Measurements from ENCODE around the gene MAD1L1.

MAD1L1 gene

GRCh38 chr7:1968397-1969111 is 264.2 kb downstream of the MAD1L1 start:
- H3K4me3 ChIP-seq (ENCODE audit: low read depth, low read length): no peak overlapping the region
- no peak overlapping the region for H3K9ac ChIP-seq (ENCODE audit: low read depth, low read length)
- H3K36me3 ChIP-seq (ENCODE audit: control insufficient read depth, insufficient read depth, low read length): peaks cover 14% of the 10 kb centered on the region
- H3K9me3 ChIP-seq (ENCODE audit: control insufficient read depth, insufficient read depth, low read length): no peaks in the 10 kb centered on the region
- no peaks in the 10 kb centered on the region for H3K4me1 ChIP-seq (ENCODE audit: control insufficient read depth, insufficient read depth, low read length)
- no peaks in the 10 kb centered on the region for H3K27me3 ChIP-seq (ENCODE audit: control insufficient read depth, insufficient read depth, low read length)

GRCh38 chr7:1967512-1968396 is 265.0 kb downstream of the MAD1L1 start:
- H3K9me3 ChIP-seq (ENCODE audit: control insufficient read depth, insufficient read depth, low read length): no peaks in the 10 kb centered on the region
- H3K4me3 ChIP-seq (ENCODE audit: low read depth, low read length): no peak overlapping the region
- peaks cover 9% of the 10 kb centered on the region for H3K36me3 ChIP-seq (ENCODE audit: control insufficient read depth, insufficient read depth, low read length)
- no peaks in the 10 kb centered on the region for H3K4me1 ChIP-seq (ENCODE audit: control insufficient read depth, insufficient read depth, low read length)
- H3K27me3 ChIP-seq (ENCODE audit: control insufficient read depth, insufficient read depth, low read length): no peaks in the 10 kb centered on the region
- no peak overlapping the region for H3K9ac ChIP-seq (ENCODE audit: low read depth, low read length)

GRCh38 chr7:1966631-1967200 is 266.0 kb downstream of the MAD1L1 start:
- H3K36me3 ChIP-seq (ENCODE audit: control insufficient read depth, insufficient read depth, low read length): peaks cover 9% of the 10 kb centered on the region
- H3K4me3 ChIP-seq (ENCODE audit: low read depth, low read length): no peak overlapping the region
- H3K9me3 ChIP-seq (ENCODE audit: control insufficient read depth, insufficient read depth, low read length): no peaks in the 10 kb centered on the region
- H3K4me1 ChIP-seq (ENCODE audit: control insufficient read depth, insufficient read depth, low read length): no peaks in the 10 kb centered on the region
- H3K27me3 ChIP-seq (ENCODE audit: control insufficient read depth, insufficient read depth, low read length): no peaks in the 10 kb centered on the region
- no peak overlapping the region for H3K9ac ChIP-seq (ENCODE audit: low read depth, low read length)

GRCh38 chr7:1965579-1966294 is 267.0 kb downstream of the MAD1L1 start:
- H3K9ac ChIP-seq (ENCODE audit: low read depth, low read length): no peak overlapping the region

GRCh38 chr7:1964913-1965578 is 267.7 kb downstream of the MAD1L1 start:
- H3K4me1 ChIP-seq (ENCODE audit: control insufficient read depth, insufficient read depth, low read length): no peaks in the 10 kb centered on the region
- H3K9ac ChIP-seq (ENCODE audit: low read depth, low read length): no peak overlapping the region
- no peaks in the 10 kb centered on the region for H3K9me3 ChIP-seq (ENCODE audit: control insufficient read depth, insufficient read depth, low read length)
- H3K36me3 ChIP-seq (ENCODE audit: control insufficient read depth, insufficient read depth, low read length): peaks cover 9% of the 10 kb centered on the region
- no peak overlapping the region for H3K4me3 ChIP-seq (ENCODE audit: low read depth, low read length)
- H3K27me3 ChIP-seq (ENCODE audit: control insufficient read depth, insufficient read depth, low read length): no peaks in the 10 kb centered on the region

More at GRCh38 chr7:1965579-1966294, 267.0 kb downstream of the MAD1L1 start:
- Histone ChIP-seq H3K9me3 (ENCODE audit: control insufficient read depth, insufficient read depth, low read length) (no peaks in the 10 kb centered on the region), H3K36me3 (ENCODE audit: control insufficient read depth, insufficient read depth, low read length) (peaks cover 9% of the 10 kb centered on the region), H3K4me1 (ENCODE audit: control insufficient read depth, insufficient read depth, low read length) (no peaks in the 10 kb centered on the region), H3K4me3 (ENCODE audit: low read depth, low read length) (no peak overlapping the region), H3K27me3 (ENCODE audit: control insufficient read depth, insufficient read depth, low read length) (no peaks in the 10 kb centered on the region)

- Histone ChIP-seq H3K27me3 (ENCODE audit: control insufficient read depth, insufficient read depth, low read length) (no peaks in the 10 kb centered on the region), H3K36me3 (ENCODE audit: control insufficient read depth, insufficient read depth, low read length) (peaks cover 9% of the 10 kb centered on the region), H3K4me3 (ENCODE audit: low read depth, low read length) (no peak overlapping the region), H3K9ac (ENCODE audit: low read depth, low read length) (no peak overlapping the region), H3K4me1 (ENCODE audit: control insufficient read depth, insufficient read depth, low read length) (no peaks in the 10 kb centered on the region), H3K9me3 (ENCODE audit: control insufficient read depth, insufficient read depth, low read length) (no peaks in the 10 kb centered on the region)
Measured at GRCh38 chr7:1964211-1964912, 268.4 kb downstream of the MAD1L1 start.

GRCh38 chr7:1963575-1963974 is 269.2 kb downstream of the MAD1L1 start:
- peaks cover 9% of the 10 kb centered on the region for H3K36me3 ChIP-seq (ENCODE audit: control insufficient read depth, insufficient read depth, low read length)
- H3K9ac ChIP-seq (ENCODE audit: low read depth, low read length): no peak overlapping the region
- H3K27me3 ChIP-seq (ENCODE audit: control insufficient read depth, insufficient read depth, low read length): no peaks in the 10 kb centered on the region
- H3K4me1 ChIP-seq (ENCODE audit: control insufficient read depth, insufficient read depth, low read length): no peaks in the 10 kb centered on the region
- H3K4me3 ChIP-seq (ENCODE audit: low read depth, low read length): no peak overlapping the region
- H3K9me3 ChIP-seq (ENCODE audit: control insufficient read depth, insufficient read depth, low read length): no peaks in the 10 kb centered on the region

- Histone ChIP-seq H3K27me3 (ENCODE audit: control insufficient read depth, insufficient read depth, low read length) (no peaks in the 10 kb centered on the region), H3K9me3 (ENCODE audit: control insufficient read depth, insufficient read depth, low read length) (no peaks in the 10 kb centered on the region), H3K9ac (ENCODE audit: low read depth, low read length) (no peak overlapping the region)
Measured at GRCh38 chr7:1961701-1962276, 271.0 kb downstream of the MAD1L1 start.

GRCh38 chr7:1959305-1959704 is 273.4 kb downstream of the MAD1L1 start:
- H3K9me3 ChIP-seq (ENCODE audit: control insufficient read depth, insufficient read depth, low read length): no peaks in the 10 kb centered on the region
- no peaks in the 10 kb centered on the region for H3K27me3 ChIP-seq (ENCODE audit: control insufficient read depth, insufficient read depth, low read length)
- peaks cover 3% of the 10 kb centered on the region for H3K36me3 ChIP-seq (ENCODE audit: control insufficient read depth, insufficient read depth, low read length)
- no peak overlapping the region for H3K4me3 ChIP-seq (ENCODE audit: low read depth, low read length)
- no peak overlapping the region for H3K9ac ChIP-seq (ENCODE audit: low read depth, low read length)
- no peaks in the 10 kb centered on the region for H3K4me1 ChIP-seq (ENCODE audit: control insufficient read depth, insufficient read depth, low read length)

More at GRCh38 chr7:1961701-1962276, 271.0 kb downstream of the MAD1L1 start:
- Histone ChIP-seq H3K36me3 (ENCODE audit: control insufficient read depth, insufficient read depth, low read length) (peaks cover 3% of the 10 kb centered on the region), H3K4me3 (ENCODE audit: low read depth, low read length) (no peak overlapping the region), H3K4me1 (ENCODE audit: control insufficient read depth, insufficient read depth, low read length) (no peaks in the 10 kb centered on the region)

- no peaks in the 10 kb centered on the region for H3K27me3 ChIP-seq (ENCODE audit: control insufficient read depth, insufficient read depth, low read length)
- H3K9me3 ChIP-seq (ENCODE audit: control insufficient read depth, insufficient read depth, low read length): no peaks in the 10 kb centered on the region
- no peak overlapping the region for H3K4me3 ChIP-seq (ENCODE audit: low read depth, low read length)
- H3K9ac ChIP-seq (ENCODE audit: low read depth, low read length): no peak overlapping the region
- H3K36me3 ChIP-seq (ENCODE audit: control insufficient read depth, insufficient read depth, low read length): peaks cover 3% of the 10 kb centered on the region
- no peaks in the 10 kb centered on the region for H3K4me1 ChIP-seq (ENCODE audit: control insufficient read depth, insufficient read depth, low read length)
Measured at GRCh38 chr7:1957471-1958225, 275.1 kb downstream of the MAD1L1 start.
